KOPT-K1 (cell line): ENCODE measurements around the gene NPPB.
"Not testable (repeated sequence)": the region's sequence is repeated elsewhere in the genome, so short reads cannot be mapped to it uniquely, and the experiment has no call there.

ENCODE experiments used
- H3K27ac ChIP-seq: fragments of 200-600 bp; sonication (generic); 2 replicates; pipeline ENCODE4 v1.5.1; 2016; ENCODE audit warnings: antibody characterized with exemption, mild to moderate bottlenecking, low read depth, low read length; ENCODE audit not compliant: poor library complexity, severe bottlenecking
- H3K36me3 ChIP-seq: fragments of 200-600 bp; sonication (generic); 2 replicates; pipeline ENCODE4 v1.5.1; 2017; ENCODE audit warnings: antibody characterized with exemption, mild to moderate bottlenecking, low read length, moderate library complexity; ENCODE audit not compliant: insufficient read depth
- H3K9me3 ChIP-seq: fragments of 200-600 bp; sonication (generic); 2 replicates; pipeline ENCODE4 v1.5.1; 2017; ENCODE audit warnings: antibody characterized with exemption, low read length, mild to moderate bottlenecking; ENCODE audit not compliant: insufficient read depth, poor library complexity, severe bottlenecking

NPPB gene

DNA sequence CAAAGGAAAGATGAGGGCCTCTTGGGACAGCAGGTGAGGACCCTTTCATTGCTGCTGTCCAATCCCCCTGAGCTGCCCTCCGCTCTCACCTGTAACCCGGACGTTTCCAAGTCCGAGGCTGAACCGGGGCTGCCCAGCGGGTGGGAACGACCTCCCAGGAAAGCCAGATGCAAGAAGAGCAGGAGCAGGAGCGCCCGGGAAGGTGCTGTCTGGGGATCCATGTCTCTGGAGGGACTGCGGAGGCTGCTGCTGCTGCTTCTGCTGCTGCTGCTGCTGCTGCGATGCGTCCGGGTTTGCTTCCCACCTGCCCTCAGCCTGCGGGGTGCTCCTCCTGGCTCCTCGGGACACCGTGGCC, at the start of gene NPPB:
Gene NPPB, minus strand, starts transcription at position 333 of the 355 bp plus-strand sequence. Its CDS starts 112 bp downstream, at position 221.
- Histone ChIP-seq H3K9me3 (no peaks in the 10 kb centered on the region), H3K36me3 (no peaks in the 10 kb centered on the region), H3K27ac (no peak within 1 kb of the TSS)

DNA sequence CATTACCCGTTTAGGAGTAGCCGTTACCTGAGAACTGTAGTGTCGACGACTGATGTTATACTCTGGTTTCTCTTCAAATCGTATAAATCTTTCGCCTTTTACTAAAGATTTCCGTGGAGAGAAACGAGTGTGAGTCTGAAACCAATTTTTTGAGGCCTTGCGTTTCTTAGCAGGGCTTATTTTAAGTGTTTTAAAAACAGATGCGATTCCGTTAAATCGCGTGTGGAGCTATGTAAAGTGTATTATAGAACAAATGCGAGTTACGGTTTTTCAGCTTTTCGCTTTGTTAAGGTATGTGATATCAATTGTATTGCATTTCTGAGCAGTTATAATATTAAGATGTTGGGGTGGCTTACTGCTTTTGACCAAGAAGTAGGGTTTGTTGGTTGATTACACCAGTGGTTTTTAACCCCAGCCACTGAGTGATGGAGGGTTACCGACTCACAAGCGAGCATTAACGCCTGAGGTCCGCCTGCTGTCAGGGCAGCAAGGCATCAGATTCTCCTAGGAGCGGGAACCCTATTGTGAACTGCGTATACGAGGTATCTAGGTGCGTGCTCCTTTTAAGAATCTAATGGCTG, 49.4 kb upstream of the NPPB start:
- H3K9me3 ChIP-seq: no peaks in the 10 kb centered on the region
- H3K36me3 ChIP-seq: no peaks in the 10 kb centered on the region

DNA sequence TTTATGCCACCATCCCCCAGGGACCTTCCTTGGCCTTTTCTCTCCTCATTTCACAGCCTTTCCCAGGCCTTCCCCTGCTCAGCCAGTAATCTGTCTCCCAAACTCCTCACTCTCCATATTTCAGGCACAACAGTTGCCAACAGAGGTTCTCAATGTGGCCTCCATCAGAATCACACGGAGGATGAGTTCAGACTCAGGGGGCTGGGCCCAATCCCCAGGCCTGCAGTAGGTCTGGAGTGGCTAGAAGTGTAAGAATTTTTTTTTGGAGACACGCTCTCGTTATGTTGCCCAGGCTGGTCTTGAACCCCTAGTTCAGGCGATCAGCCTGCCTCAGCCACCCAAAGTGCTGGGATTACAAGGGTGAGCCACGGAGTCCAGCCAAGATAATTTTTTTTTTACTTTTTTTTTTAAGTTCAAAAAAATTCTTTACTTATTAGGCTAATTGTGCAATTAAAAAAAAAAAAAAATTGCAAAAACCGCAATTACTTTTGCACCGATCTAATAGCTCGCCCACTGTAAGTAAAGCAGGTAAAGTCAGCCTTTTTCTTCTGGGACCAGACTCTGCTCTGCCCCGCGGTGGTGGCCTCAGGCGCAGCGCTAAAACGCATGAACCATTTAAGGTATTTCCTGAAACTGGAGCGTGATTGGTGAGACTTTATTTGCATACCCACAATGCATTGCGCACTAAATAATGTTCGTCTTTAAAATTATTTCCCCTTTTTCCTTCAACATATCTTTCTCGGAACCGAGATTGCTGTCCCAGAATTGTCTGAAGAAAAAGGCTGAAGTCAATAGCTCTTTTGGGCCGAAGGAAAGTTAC, 48.7 kb upstream of the NPPB start:
- Histone ChIP-seq H3K27ac (peak overlapping the region; percentile 91), H3K36me3 (no peaks in the 10 kb centered on the region), H3K9me3 (no peaks in the 10 kb centered on the region)

More for the DNA sequence above, 49.4 kb upstream of the NPPB start:
- peak overlapping the region; percentile 91 for H3K27ac ChIP-seq

DNA sequence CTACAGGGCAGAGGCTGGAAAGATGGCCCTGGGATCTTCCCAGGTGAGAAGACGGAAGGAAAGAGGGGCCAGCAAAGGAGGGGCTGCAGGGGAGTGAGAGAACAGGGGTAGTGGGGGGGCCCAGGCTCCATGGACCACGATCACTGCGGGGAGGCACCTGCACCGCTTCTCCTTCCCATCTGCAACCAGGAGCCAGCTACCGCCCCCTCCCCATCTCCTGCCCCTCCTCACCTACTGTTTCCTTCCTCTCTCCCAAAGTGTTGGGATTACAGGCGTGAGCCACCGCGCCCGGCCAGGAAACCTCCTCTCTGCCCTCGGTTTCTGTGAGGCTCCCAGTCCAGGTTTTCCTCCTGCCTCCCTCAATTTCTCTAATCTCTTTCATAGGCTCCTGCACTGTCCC, 48.1 kb upstream of the NPPB start:
- H3K27ac ChIP-seq: no peak overlapping the region
- no peaks in the 10 kb centered on the region for H3K9me3 ChIP-seq
- no peaks in the 10 kb centered on the region for H3K36me3 ChIP-seq

DNA sequence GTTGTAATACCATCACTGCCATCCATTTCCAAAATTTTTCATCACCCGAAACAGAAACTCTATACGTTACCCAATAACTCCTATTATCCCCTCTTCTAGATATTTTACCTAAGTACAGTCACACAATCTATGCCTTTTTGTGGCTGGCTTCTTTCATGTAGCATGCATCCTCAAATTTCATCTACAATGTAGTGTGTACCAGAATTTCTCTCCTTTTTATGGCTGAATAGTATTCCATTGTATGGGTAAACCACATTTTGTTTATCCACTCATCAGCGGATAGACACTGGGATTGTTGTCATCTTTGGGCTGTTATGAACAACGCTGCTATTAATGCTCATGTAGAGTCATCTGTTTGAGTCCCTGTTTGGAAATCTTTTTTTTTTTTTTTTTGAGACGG, 46.2 kb upstream of the NPPB start:
- no peak overlapping the region for H3K27ac ChIP-seq
- no peaks in the 10 kb centered on the region for H3K36me3 ChIP-seq
- no peaks in the 10 kb centered on the region for H3K9me3 ChIP-seq

DNA sequence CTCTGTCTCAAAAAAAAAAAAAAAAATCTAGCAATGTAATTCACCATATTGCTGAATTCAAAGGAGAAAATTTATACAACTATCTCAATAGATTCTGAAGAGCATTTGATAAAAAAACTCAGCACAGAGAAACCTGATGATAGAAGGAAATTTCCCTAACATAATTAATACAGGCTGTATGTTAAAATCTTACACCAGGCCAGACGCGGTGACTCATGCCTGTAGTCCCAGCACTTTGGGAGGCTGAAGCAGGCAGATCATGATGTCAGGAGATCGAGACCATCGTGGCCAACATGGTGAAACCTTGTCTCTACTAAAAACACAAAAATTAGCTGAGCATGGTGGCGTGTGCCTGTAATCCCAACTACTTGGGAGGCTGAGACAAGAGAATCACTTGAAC, 45.4 kb upstream of the NPPB start:
- not testable (repeated sequence) for H3K27ac ChIP-seq, H3K9me3 ChIP-seq, H3K36me3 ChIP-seq

DNA sequence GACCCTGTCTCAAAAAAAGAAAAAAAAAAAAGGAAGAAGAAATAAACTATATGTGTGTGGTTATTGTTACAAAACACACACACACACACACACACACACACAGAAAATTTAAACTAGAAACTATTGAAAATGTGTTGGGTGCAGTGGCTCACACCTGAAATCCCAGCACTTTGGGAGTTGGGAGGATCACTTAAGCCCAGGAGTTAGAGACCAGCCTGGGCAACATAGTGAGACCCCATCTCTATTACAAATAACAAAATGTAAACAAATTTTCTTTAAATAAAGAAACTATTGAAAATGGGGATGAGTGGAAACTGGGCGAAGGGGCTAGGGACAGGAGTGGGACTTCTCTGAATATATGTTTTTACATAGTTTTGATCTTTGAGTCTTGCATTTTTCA, 44.5 kb upstream of the NPPB start:
- Histone ChIP-seq H3K27ac (no peak overlapping the region), H3K36me3 (no peaks in the 10 kb centered on the region), H3K9me3 (no peaks in the 10 kb centered on the region)

DNA sequence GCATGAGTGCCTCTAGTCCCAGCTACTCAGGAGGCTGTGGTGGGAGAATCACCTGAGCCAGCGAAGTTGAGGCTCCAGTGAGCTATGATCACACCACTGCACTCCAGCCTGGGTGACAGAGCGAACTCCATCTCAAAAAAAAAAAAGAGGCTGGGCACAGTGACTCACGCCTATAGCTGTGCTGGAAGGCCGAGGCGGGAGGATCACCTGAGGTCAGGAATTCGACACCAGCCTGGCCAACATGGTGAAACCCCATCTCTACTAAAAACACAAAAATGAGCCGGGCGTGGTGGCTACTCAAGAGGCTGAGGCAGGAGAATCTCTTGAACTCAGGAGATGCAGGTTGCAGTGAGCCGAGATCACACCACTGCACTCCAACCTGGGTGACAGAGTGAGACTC, 42.7 kb upstream of the NPPB start:
- H3K27ac ChIP-seq: not testable (repeated sequence)

DNA sequence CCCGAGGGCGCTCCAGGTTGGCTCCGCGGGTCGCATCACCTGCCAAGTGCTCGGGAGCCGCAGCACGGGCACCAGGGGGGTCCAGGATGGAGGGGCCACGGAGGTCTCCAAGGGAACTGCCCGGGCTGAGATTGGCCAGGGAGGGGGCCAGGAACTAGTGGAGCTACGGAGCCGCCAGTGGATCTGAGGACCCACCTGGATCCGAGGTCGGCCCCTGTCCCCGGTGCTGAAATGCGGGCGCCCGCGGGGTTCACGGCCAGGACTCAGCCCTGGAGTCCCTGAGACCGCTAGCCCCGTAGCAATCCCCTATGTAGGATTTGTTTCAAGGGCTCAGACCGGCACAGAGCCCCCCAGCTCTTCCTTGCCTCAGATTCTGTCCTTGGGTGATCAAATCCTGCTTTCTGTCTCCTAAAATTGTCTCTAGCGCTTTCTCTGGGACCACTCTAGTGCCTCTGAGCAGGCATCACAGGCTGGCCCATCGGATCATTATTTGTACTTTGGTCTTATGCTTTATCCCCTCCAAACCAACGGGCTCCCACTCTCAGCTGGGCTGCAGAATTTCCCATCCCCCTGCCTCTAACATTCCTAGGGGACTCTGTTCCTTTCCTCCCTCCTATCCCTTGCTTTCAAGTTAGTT, 40.2 kb upstream of the NPPB start:
- Histone ChIP-seq H3K27ac (no peak overlapping the region), H3K36me3 (no peaks in the 10 kb centered on the region), H3K9me3 (no peaks in the 10 kb centered on the region)

More for the DNA sequence above, 42.7 kb upstream of the NPPB start:
- H3K36me3 ChIP-seq, H3K9me3 ChIP-seq: not testable (repeated sequence)

DNA sequence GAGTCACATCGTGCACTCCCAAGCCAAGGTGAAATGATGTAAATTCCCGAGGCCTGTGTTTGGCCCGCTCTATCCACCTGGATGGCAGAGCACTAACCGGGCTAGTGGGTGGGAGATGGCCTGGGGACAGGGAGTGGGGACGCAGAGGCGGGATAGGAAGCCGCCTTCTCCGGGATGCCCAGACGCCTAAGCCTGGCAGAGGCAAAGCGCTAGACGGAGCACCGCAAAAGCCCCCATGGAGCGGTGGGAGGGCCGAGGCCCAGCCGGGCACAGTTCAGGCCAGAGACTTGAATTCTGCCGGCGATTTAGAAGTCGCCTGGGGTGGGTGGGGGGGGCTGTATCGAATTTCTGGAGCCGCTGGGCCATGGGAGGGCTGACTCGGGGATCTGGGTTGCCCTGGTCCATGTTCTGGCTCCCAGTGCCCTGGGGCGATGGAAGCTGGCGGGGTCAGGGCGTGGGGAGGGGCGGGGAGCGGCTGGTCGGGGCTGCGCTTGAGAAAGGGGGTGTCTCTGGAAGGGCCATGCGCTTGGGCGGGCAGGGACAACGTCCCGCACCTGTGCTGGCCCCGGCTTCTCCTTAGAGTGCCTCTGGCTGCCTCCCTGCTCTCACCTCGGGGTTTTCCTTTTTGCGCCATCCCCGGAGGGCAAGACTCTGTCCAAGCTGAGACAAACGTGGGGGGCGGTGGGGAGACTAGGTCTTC, 39.5 kb upstream of the NPPB start:
- H3K36me3 ChIP-seq: no peaks in the 10 kb centered on the region
- no peaks in the 10 kb centered on the region for H3K9me3 ChIP-seq
- no peak overlapping the region for H3K27ac ChIP-seq

DNA sequence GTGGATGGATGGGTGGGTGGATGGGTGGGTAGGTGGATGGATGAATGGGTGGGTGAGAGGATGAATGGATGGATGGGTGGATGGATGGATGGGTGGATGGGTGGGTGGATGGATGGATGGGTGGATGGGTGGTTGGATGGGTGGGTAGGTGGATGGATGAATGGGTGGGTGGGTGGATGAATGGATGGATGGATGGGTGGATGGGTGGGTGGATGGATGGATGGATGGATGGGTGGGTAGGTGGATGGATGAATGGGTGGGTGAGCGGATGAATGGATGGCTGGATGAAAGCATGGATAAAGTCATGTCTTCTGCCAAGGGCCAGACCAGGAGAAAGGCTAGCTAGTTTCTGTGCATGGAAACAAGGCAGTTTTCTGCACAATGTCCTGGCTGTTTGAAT, 35.8 kb upstream of the NPPB start:
- H3K27ac ChIP-seq: not testable (repeated sequence)

DNA sequence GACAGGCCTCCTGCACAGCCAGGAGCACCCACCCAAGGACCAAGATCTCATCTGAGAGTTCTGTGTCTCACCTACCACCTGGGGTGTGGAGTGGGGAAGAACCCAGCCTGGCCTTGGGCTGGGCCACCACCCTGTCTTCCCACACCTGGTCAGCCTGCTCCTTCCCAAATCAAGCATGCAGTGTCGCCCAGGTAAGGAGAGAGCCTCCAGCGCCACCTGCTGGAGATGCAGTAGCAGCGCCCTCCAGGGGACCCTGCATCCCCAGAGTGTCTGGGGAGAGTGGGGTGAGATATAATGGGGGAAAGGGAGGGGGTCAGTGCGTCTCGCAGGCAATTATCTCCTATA, 35.1 kb upstream of the NPPB start:
- Histone ChIP-seq H3K36me3 (no peaks in the 10 kb centered on the region), H3K27ac (no peak overlapping the region), H3K9me3 (no peaks in the 10 kb centered on the region)

More for the DNA sequence above, 35.8 kb upstream of the NPPB start:
- not testable (repeated sequence) for H3K36me3 ChIP-seq, H3K9me3 ChIP-seq

DNA sequence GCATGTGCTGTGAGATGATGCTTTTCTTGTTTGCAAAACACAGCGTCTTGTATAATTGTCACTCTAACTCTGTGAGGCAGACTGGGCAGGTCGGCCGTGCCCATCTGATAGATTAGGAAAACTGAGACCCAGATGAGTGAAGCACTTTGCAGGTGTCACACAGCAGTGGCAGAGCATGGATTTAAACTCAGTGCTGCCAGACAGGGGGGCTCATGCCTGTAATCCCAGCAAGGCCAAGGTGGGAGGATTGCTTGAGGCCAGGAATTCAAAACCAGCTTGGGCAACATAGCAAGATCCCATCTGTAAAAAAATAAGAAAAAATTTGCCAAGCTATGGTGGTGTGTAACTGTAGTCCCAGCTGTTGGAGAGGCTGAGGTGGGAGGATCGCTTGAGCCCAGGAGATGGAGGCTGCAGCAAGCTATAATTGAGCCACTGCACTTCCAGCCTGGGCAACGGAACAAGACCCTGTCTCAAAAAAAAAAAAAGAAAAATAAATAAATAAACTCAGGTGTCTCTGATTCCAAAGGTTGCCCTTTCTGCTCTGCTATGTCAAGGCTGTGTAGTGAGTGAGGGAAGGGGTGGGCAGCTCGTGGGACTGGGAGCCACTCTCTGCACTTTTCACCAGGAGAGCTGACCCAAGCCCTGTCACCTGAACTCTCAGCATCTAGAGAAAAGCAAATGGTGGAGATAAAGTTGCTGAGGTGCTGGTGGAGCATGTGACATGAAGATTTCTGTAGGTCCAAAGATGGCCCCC, 32.9 kb upstream of the NPPB start:
- Histone ChIP-seq H3K36me3 (no peaks in the 10 kb centered on the region), H3K27ac (no peak overlapping the region), H3K9me3 (no peaks in the 10 kb centered on the region)

DNA sequence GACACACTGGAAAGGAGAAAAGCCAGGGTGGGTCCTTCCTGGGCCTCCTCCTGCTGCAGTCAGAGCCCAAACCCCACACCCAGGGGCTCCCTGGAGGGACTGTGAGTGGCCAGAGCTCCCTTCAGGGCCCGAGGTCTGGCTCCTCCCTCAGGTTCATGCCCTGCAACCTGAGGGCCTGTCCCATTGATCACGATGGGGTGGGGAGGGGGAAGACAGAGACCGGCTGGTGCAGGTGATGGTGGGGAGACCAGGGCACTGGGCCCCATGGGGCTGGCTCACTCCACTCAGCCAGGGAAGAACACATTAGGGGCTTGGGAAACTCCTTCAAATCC, 30.1 kb upstream of the NPPB start:
- no peak overlapping the region for H3K27ac ChIP-seq
- no peaks in the 10 kb centered on the region for H3K9me3 ChIP-seq
- H3K36me3 ChIP-seq: no peaks in the 10 kb centered on the region
